ENCODE measurements around the gene TOM1L1.

GRCh38 chr17:54990118-54990517 is 89.5 kb downstream of the TOM1L1 start:
- TF ChIP-seq CTCF (IDR thresholded peaks at IDR 0.05), result no peak
- no peak for TF ChIP-seq POLR2A (IDR thresholded peaks at IDR 0.05)
- no peak for TF ChIP-seq EP300 (IDR thresholded peaks at IDR 0.05; ENCODE audit: low read depth)

Data from transverse colon (tissue), 3 donors.